Measurements from ENCODE around the gene TARS3.

GRCh38 chr15:101620671-101621070 lies 103.6 kb downstream of the TARS3 start:
- TF ChIP-seq CTCF (IDR thresholded peaks at IDR 0.05; ENCODE audit: poor library complexity) (no peak), EZH2 (IDR thresholded peaks at IDR 0.05; ENCODE audit: borderline replicate concordance) (no peak)

All from hepatocyte (in vitro differentiated cells).